GM21526 (cell line): ENCODE measurements around the gene TASP1.
"Not testable (repeated sequence)": the region's sequence is repeated elsewhere in the genome, so short reads cannot be mapped to it uniquely, and the experiment has no call there.

Experiments
- ATAC-seq: cut with Tn5 transposase; IDR thresholded peaks from one replicate; pipeline ENCODE4 v1.9.1; 2021; ENCODE audit warnings: moderate library complexity; ENCODE audit not compliant: unreplicated experiment, low FRiP score

TASP1 gene

GRCh38 chr20:13638496-13639149 lies at the start of gene TASP1:
Gene TASP1 (minus strand): TSS chr20:13638932. CDS start chr20:13630078, 8,854 bp downstream.
- ATAC-seq: peak; percentile 100

- ATAC-seq: no peak
These were observed 49.1 kb upstream of the TASP1 start for GRCh38 chr20:13687815-13688214.

GRCh38 chr20:13685623-13686022 lies 46.9 kb upstream of the TASP1 start:
- ATAC-seq: no peak

- ATAC-seq: peak; percentile 51
These were observed 46.0 kb upstream of the TASP1 start for GRCh38 chr20:13684566-13685222.

GRCh38 chr20:13683833-13684232 lies 45.1 kb upstream of the TASP1 start:
- ATAC-seq: no peak

GRCh38 chr20:13681248-13682125 lies 42.8 kb upstream of the TASP1 start:
- peak; percentile 89 for ATAC-seq

- ATAC-seq: no peak
These were observed 40.2 kb upstream of the TASP1 start for GRCh38 chr20:13678944-13679343.

GRCh38 chr20:13677241-13677640 lies 38.5 kb upstream of the TASP1 start:
- no peak for ATAC-seq

- ATAC-seq: no peak
These were observed 38.0 kb upstream of the TASP1 start for GRCh38 chr20:13676682-13677081.

- ATAC-seq: no peak
These were observed 34.0 kb upstream of the TASP1 start for GRCh38 chr20:13672690-13673089.

- no peak for ATAC-seq
These were observed 33.2 kb upstream of the TASP1 start for GRCh38 chr20:13671916-13672378.

- ATAC-seq: no peak
These were observed 32.8 kb upstream of the TASP1 start for GRCh38 chr20:13671512-13671911.

- no peak for ATAC-seq
These were observed 31.4 kb upstream of the TASP1 start for GRCh38 chr20:13670160-13670559.

- no peak for ATAC-seq
These were observed 27.1 kb upstream of the TASP1 start for GRCh38 chr20:13665709-13666395.

GRCh38 chr20:13661070-13661685 lies 22.4 kb upstream of the TASP1 start:
- ATAC-seq: no peak

- peak; percentile 98 for ATAC-seq
These were observed 20.6 kb upstream of the TASP1 start for GRCh38 chr20:13659288-13659687.

GRCh38 chr20:13658060-13658459 lies 19.3 kb upstream of the TASP1 start:
- not testable (repeated sequence) for ATAC-seq

GRCh38 chr20:13656721-13657368 lies 18.1 kb upstream of the TASP1 start:
- ATAC-seq: no peak

GRCh38 chr20:13654463-13655023 lies 15.8 kb upstream of the TASP1 start:
- no peak for ATAC-seq
